AG10803 (cell line): ENCODE measurements around the gene HEBP1.

Experiments used
- DNase-seq: peaks from one replicate; pipeline ENCODE4 v3.0.0; 2010; ENCODE audit warnings: low read depth
- H3K4me3 ChIP-seq: 2 replicates; pipeline ENCODE4 v1.5.1; 2011; ENCODE audit warnings: mild to moderate bottlenecking, low read length, control low read depth
- TF ChIP-seq, protein P1 (sequence below): conservative IDR thresholded peaks from 2 replicates; pipeline ENCODE4 v1.5.1; 2011; ENCODE audit warnings: mild to moderate bottlenecking, low read length, control low read depth, inconsistent platforms

The HEBP1 gene

DNA sequence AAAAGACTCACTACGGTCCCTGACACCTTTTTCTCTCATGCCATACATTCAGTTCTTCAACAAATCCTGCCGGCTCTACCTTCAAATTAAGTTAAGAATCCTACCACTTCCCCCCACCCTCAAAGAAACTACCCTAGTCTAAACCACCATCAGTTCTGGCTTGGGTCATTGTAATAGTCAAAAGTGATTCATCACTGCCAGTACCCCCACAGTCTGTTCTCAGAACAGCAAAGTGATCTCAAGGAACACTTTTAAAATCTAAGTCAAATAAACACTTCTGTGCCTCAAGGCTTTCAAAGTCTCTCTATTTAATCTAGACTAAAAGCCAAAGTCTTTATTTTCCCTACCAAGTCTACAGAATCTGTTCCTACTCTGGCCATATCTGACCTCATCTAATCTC lies 32.1 kb upstream of the HEBP1 start:
- TF ChIP-seq, protein P1, sequence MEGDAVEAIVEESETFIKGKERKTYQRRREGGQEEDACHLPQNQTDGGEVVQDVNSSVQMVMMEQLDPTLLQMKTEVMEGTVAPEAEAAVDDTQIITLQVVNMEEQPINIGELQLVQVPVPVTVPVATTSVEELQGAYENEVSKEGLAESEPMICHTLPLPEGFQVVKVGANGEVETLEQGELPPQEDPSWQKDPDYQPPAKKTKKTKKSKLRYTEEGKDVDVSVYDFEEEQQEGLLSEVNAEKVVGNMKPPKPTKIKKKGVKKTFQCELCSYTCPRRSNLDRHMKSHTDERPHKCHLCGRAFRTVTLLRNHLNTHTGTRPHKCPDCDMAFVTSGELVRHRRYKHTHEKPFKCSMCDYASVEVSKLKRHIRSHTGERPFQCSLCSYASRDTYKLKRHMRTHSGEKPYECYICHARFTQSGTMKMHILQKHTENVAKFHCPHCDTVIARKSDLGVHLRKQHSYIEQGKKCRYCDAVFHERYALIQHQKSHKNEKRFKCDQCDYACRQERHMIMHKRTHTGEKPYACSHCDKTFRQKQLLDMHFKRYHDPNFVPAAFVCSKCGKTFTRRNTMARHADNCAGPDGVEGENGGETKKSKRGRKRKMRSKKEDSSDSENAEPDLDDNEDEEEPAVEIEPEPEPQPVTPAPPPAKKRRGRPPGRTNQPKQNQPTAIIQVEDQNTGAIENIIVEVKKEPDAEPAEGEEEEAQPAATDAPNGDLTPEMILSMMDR = no peak

DNA sequence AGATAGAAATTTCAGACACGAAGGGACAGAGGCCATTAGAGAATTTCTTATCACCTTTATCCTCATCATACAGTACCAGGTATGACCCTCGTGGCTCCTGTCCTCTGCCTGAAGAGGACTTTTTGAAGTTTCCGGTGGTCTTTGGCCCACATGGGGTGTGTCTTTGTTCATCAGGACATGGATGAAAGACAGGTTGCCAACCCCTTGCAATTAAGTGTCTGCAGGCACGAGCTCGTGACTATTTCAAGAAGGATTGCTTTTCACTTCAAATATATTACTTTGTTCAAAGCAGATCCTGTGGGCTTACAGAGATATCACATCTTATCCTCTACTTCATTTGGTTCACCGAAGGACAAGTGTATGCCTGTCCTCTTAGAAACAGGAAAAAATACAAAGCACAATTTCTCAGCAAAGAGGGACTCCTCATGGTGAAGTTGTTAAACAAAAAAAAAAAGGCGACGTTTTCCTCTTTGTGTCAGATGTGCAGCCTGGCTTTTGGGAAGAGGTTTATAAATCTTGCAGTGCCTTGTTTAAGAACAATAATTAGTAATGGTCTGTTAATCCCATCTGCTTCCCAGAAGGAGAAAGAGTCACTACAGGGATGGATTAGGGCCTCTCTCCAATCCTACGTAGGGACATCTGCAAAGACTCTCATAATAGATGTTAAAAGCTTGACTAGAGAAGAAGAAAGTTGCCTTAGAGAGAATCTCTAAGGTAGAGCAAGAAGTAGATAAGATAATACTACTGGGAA lies 30.7 kb upstream of the HEBP1 start:
- no peak overlapping the region for H3K4me3 ChIP-seq
- DNase-seq = no peak
- TF ChIP-seq, protein P1 = no peak

More for the DNA sequence above, 32.1 kb upstream of the HEBP1 start:
- no peak overlapping the region for H3K4me3 ChIP-seq
- no peak for DNase-seq

DNA sequence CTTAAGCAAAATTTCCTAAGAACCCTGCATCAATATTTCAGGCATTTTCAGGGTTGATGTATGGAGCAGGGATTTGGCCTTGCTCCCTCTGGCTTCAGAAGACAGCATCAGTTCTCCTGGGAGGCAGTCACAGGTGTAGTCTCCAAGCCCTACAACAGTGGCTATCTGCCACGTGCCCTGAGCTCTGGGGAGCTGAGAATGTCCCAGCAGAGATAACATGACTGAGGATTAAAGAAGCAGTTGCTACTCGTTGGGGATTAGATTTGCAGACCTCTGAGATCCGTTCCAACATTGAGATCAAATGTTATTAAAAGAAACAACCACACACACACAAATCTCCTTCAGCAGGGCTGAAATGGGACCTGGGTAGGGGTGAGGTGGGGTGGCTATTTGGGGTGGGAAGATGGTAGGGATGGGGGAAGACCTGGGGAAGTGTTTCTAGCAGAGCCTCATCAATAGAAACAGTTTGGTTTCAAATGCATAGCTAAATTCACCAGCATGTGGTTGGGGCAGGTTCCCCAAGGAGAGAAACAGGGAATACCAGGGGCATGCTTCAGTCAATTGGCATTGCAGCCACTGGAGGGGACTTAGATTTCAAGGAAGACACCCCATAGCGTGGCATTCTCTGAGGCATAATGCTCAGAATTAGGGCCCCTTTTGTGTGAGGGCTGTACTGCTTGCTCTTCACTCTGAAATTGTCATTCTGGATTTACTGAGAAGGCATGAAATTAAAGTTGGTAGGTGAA lies 28.9 kb upstream of the HEBP1 start:
- H3K4me3 ChIP-seq = no peak overlapping the region

DNA sequence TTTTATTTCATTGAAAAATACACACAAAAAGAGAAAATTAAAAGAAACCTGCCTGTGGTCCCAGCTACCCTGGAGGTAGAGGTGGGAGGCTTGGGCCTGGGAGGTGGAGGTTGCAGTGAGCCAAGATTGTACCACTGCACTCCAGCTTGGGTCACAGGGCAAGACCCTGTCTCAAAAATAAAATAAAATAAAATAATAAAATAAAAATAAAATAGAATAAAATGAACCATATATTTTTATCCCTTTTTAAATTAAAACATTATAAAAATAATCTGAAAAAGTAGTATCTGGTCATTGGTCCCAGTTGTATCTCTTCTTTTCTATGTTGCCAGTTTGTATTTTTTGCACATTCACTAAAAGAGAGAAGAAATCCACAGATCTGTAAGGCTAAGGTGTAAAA lies 27.4 kb upstream of the HEBP1 start:
- no peak overlapping the region for H3K4me3 ChIP-seq
- no peak for DNase-seq
- TF ChIP-seq, protein P1 = no peak

More for the DNA sequence above, 28.9 kb upstream of the HEBP1 start:
- TF ChIP-seq, protein P1 = no peak
- no peak for DNase-seq

DNA sequence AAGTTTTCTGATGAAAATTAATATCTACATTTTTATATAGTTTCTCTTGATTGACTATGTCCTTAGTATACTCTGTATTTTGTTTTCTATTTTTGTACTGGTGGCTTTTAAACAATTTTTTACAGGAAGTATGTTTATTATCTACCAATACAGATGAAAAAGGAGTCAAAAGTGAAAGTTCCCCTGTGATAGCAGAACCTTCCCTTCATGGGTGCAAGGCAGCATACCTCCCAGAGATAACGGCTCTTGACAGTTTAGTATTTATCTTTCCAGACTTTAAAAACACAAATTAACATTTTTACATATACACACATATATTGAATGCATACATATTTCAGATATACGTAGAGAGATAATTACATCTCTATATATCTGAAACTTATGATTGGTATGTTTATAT lies 27.0 kb upstream of the HEBP1 start:
- TF ChIP-seq, protein P1 = no peak
- DNase-seq = no peak

DNA sequence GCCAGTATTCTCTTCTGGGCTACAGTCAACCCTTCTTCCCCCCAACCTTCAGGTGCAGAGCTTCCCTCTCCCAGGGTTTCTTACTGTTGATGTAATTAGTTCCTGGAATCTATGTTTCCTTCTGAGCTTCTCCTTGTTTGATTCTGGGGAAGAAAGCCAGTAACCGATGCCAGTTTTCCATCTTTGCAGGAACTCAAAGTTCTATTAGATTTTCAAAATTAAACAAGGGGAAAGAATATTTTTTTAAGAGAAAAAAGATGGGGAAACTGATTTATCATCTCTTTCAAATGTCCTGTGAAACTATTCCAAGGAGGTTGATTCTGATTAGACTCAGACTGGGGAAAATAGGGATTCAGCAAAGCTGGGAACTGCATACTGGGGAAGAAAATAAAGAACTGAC lies 26.2 kb upstream of the HEBP1 start:
- no peak for DNase-seq
- TF ChIP-seq, protein P1 = no peak
- no peak overlapping the region for H3K4me3 ChIP-seq

More for the DNA sequence above, 27.0 kb upstream of the HEBP1 start:
- no peak overlapping the region for H3K4me3 ChIP-seq

DNA sequence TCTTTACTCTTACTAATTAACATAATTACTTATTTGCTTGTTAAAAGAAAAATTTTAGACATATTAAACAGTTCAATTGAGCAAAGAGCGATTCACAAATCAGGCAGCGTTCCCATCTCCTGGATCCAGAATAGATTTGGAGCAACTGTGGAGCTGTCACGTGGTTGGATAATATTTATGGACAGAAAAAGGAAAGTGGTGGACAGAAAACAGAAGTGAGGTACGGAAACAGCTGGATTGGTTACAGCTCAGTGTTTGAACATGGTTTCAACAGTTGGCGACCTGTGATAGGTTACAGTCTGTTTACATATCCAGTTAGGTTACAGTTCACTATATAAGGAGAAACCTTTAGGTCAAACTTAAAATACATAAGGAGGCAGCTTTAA lies 24.5 kb upstream of the HEBP1 start:
- H3K4me3 ChIP-seq = no peak overlapping the region
- no peak for DNase-seq
- TF ChIP-seq, protein P1 = no peak
